Mesendoderm (in vitro differentiated cells): ENCODE measurements around the gene SREBF1.

Source experiments
- DNase-seq: peaks from one replicate; pipeline ENCODE4 v3.0.0; 2013
- H2AK5ac ChIP-seq: 2 replicates; pipeline ENCODE4 v1.6.1; 2013; ENCODE audit warnings: low read length, inconsistent platforms
- H2BK120ac ChIP-seq: 2 replicates; pipeline ENCODE4 v1.6.1; 2013; ENCODE audit warnings: low read depth, mild to moderate bottlenecking, low read length, moderate library complexity, mixed read lengths
- H2BK15ac ChIP-seq: replicated peaks from 2 replicates; pipeline ENCODE4 v1.6.1; 2013; ENCODE audit warnings: low read depth, mild to moderate bottlenecking, moderate library complexity
- H2BK5ac ChIP-seq: 2 replicates; pipeline ENCODE4 v1.6.1; 2013; ENCODE audit warnings: low read length, inconsistent platforms
- H3K18ac ChIP-seq: 2 replicates; pipeline ENCODE4 v1.6.1; 2013; ENCODE audit warnings: mild to moderate bottlenecking, low read length, mixed read lengths
- H3K23ac ChIP-seq: one replicate; pipeline ENCODE4 v1.6.1; 2013; ENCODE audit warnings: low read length
- H3K27ac ChIP-seq: 2 replicates; pipeline ENCODE4 v1.5.1; 2013; ENCODE audit warnings: low read depth, mild to moderate bottlenecking, inconsistent platforms, low read length, moderate library complexity
- H3K27me3 ChIP-seq: 2 replicates; pipeline ENCODE4 v1.6.1; 2013; ENCODE audit warnings: low read length, control low read depth, mild to moderate bottlenecking, inconsistent platforms; ENCODE audit not compliant: insufficient read depth, poor library complexity
- H3K36me3 ChIP-seq: 2 replicates; pipeline ENCODE4 v1.6.1; 2013; ENCODE audit warnings: low read length, inconsistent platforms; ENCODE audit not compliant: control insufficient read depth, insufficient read depth
- H3K4ac ChIP-seq: one replicate; pipeline ENCODE4 v1.6.1; 2013; ENCODE audit warnings: low read depth, mild to moderate bottlenecking, low read length, moderate library complexity
- H3K4me1 ChIP-seq: 2 replicates; pipeline ENCODE4 v1.6.1; 2013; ENCODE audit warnings: low read depth, low read length, inconsistent platforms; ENCODE audit not compliant: control insufficient read depth
- H3K4me2 ChIP-seq: 2 replicates; pipeline ENCODE4 v1.6.1; 2013; ENCODE audit warnings: low read length
- H3K4me3 ChIP-seq: 2 replicates; pipeline ENCODE4 v1.5.1; 2013; ENCODE audit warnings: mild to moderate bottlenecking, low read length
- H3K56ac ChIP-seq: one replicate; pipeline ENCODE4 v1.6.1; 2013; ENCODE audit warnings: low read length
- H3K79me1 ChIP-seq: 2 replicates; pipeline ENCODE4 v1.6.1; 2013; ENCODE audit warnings: low read length, inconsistent platforms
- H3K79me2 ChIP-seq: 2 replicates; pipeline ENCODE4 v1.6.1; 2013; ENCODE audit warnings: mild to moderate bottlenecking, low read length; ENCODE audit not compliant: control insufficient read depth, insufficient read depth
- H3K9ac ChIP-seq: 2 replicates; pipeline ENCODE4 v1.6.1; 2013; ENCODE audit warnings: low read length, inconsistent platforms
- H4K5ac ChIP-seq: one replicate; pipeline ENCODE4 v1.6.1; 2013; ENCODE audit warnings: low read length
- H4K8ac ChIP-seq: one replicate; pipeline ENCODE4 v1.6.1; 2013; ENCODE audit warnings: low read depth, mild to moderate bottlenecking, control low read depth, low read length, moderate library complexity
- WGBS: extraction: QIAGEN DNeasy Blood & Tissue Kit; methylation state at CpG from one replicate; pipeline ENCODE4 v1.1.7; 2013; ENCODE audit warnings: low lambda C conversion rate, missing lambda C conversion rate; ENCODE audit not compliant: insufficient coverage; ENCODE audit errors: extremely low coverage; 5-methylcytosine and 5-hydroxymethylcytosine counted together

SREBF1 gene

GRCh38 chr17:17795296-17795695 lies 41.5 kb downstream of the SREBF1 start:
- no peak overlapping the region for H3K4me3 ChIP-seq
- peaks cover 1% of the 10 kb centered on the region for H3K27me3 ChIP-seq
- no peak overlapping the region for H2BK5ac ChIP-seq
- no peak overlapping the region for H2AK5ac ChIP-seq
- no peak overlapping the region for H3K4me2 ChIP-seq
- no peak overlapping the region for H3K9ac ChIP-seq
- no peak overlapping the region for H4K5ac ChIP-seq
- H3K27ac ChIP-seq, result no peak overlapping the region
- no peaks in the 10 kb centered on the region for H3K79me2 ChIP-seq
- no peak overlapping the region for H2BK120ac ChIP-seq
- H3K18ac ChIP-seq, result no peak overlapping the region
- no peak for DNase-seq
- H2BK15ac ChIP-seq, result no peak overlapping the region
- H3K4me1 ChIP-seq, result peaks cover 3% of the 10 kb centered on the region
- no peak overlapping the region for H3K4ac ChIP-seq
- no peaks in the 10 kb centered on the region for H3K36me3 ChIP-seq
- H3K79me1 ChIP-seq, result no peaks in the 10 kb centered on the region
- no peak overlapping the region for H4K8ac ChIP-seq
- no peak overlapping the region for H3K56ac ChIP-seq
- no CpG with 5 or more reads among the region's 12 CpGs for WGBS
- no peak overlapping the region for H3K23ac ChIP-seq

DNA sequence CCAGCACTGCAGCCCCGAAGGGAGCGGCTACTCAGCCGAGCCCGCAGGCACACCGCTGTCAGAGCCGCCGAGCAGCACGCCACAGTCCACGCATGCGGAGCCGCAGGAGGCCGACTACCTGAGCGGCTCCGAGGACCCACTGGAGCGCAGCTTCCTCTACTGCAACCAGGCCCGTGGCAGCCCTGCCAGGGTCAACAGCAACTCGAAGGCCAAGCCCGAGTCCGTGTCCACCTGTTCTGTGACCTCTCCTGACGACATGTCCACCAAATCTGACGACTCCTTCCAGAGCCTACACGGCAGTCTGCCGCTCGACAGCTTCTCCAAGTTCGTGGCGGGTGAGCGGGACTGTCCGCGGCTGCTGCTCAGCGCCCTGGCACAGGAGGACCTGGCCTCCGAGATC lies 42.4 kb downstream of the SREBF1 start:
- no peak overlapping the region for H3K18ac ChIP-seq
- no peak overlapping the region for H3K27ac ChIP-seq
- no peak overlapping the region for H2BK5ac ChIP-seq
- DNase-seq, result no peak
- no peaks in the 10 kb centered on the region for H3K36me3 ChIP-seq
- WGBS, result no CpG with 5 or more reads among the region's 31 CpGs
- H3K56ac ChIP-seq, result no peak overlapping the region
- H3K79me1 ChIP-seq, result no peaks in the 10 kb centered on the region
- peaks cover 1% of the 10 kb centered on the region for H3K27me3 ChIP-seq
- no peak overlapping the region for H3K4ac ChIP-seq
- no peak overlapping the region for H3K9ac ChIP-seq
- no peak overlapping the region for H2BK15ac ChIP-seq
- peaks cover 3% of the 10 kb centered on the region for H3K4me1 ChIP-seq
- H4K5ac ChIP-seq, result no peak overlapping the region
- no peak overlapping the region for H3K4me2 ChIP-seq
- no peak overlapping the region for H3K4me3 ChIP-seq
- no peak overlapping the region for H3K23ac ChIP-seq
- H3K79me2 ChIP-seq, result no peaks in the 10 kb centered on the region
- no peak overlapping the region for H4K8ac ChIP-seq
- H2AK5ac ChIP-seq, result no peak overlapping the region
- no peak overlapping the region for H2BK120ac ChIP-seq

- no peak overlapping the region for H4K5ac ChIP-seq
- no peaks in the 10 kb centered on the region for H3K79me2 ChIP-seq
- H2BK5ac ChIP-seq, result no peak overlapping the region
- no peak overlapping the region for H2BK120ac ChIP-seq
- peak overlapping the region; percentile 48 for H3K9ac ChIP-seq
- H3K27me3 ChIP-seq, result peaks cover 1% of the 10 kb centered on the region
- H3K4me1 ChIP-seq, result peaks cover 3% of the 10 kb centered on the region
- no peak overlapping the region for H3K18ac ChIP-seq
- H3K4me2 ChIP-seq, result no peak overlapping the region
- no CpG with 5 or more reads among the region's 30 CpGs for WGBS
- H3K56ac ChIP-seq, result no peak overlapping the region
- H3K79me1 ChIP-seq, result no peaks in the 10 kb centered on the region
- no peaks in the 10 kb centered on the region for H3K36me3 ChIP-seq
- DNase-seq, result no peak
- H3K27ac ChIP-seq, result no peak overlapping the region
- no peak overlapping the region for H3K4me3 ChIP-seq
- H4K8ac ChIP-seq, result no peak overlapping the region
- H3K4ac ChIP-seq, result no peak overlapping the region
- no peak overlapping the region for H2AK5ac ChIP-seq
- H3K23ac ChIP-seq, result no peak overlapping the region
- no peak overlapping the region for H2BK15ac ChIP-seq
Observed at GRCh38 chr17:17793378-17794214, 43.2 kb downstream of the SREBF1 start.

DNA sequence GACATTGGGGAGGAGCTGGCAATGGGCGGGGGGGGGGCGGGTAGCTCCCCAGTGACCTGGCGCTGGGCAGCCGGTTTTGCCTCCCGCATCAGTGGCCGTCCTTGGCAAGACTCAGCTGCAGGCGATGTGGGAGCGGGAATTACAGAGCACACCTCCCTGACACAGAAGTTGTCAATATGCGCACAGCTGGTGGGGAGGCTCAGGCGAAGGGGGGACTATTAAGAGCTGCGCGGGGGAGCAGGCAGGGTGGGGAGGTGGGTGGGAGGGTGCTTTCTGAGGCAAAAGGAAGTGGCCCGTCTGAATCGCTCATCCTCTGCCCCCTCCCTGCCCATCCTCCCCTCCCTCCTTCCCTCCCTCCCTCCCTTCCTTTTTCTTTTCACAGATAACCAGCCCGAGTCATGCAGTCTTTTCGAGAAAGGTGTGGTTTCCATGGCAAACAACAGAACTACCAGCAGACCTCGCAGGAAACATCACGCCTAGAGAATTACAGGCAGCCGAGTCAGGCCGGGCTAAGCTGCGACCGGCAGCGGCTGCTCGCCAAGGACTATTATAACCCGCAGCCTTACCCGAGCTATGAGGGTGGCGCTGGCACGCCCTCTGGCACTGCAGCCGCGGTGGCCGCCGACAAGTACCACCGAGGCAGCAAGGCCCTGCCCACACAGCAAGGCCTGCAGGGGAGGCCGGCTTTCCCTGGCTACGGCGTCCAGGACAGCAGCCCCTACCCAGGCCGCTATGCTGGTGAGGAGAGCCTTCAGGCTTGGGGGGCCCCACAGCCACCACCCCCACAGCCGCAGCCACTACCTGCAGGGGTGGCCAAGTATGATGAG lies 44.0 kb downstream of the SREBF1 start:
- H2BK15ac ChIP-seq, result no peak overlapping the region
- peak; percentile 96 for DNase-seq
- no peak overlapping the region for H3K4ac ChIP-seq
- no peak overlapping the region for H4K5ac ChIP-seq
- no peak overlapping the region for H3K27ac ChIP-seq
- H3K4me2 ChIP-seq, result no peak overlapping the region
- WGBS, result no CpG with 5 or more reads among the region's 38 CpGs
- no peaks in the 10 kb centered on the region for H3K36me3 ChIP-seq
- no peak overlapping the region for H4K8ac ChIP-seq
- no peak overlapping the region for H2BK5ac ChIP-seq
- H3K4me1 ChIP-seq, result peaks cover 3% of the 10 kb centered on the region
- no peak overlapping the region for H3K4me3 ChIP-seq
- H3K56ac ChIP-seq, result peak overlapping the region; percentile 67
- H2BK120ac ChIP-seq, result no peak overlapping the region
- peak overlapping the region; percentile 48 for H3K9ac ChIP-seq
- H2AK5ac ChIP-seq, result no peak overlapping the region
- H3K27me3 ChIP-seq, result peaks cover 1% of the 10 kb centered on the region
- H3K23ac ChIP-seq, result no peak overlapping the region
- H3K18ac ChIP-seq, result no peak overlapping the region
- no peaks in the 10 kb centered on the region for H3K79me1 ChIP-seq
- H3K79me2 ChIP-seq, result no peaks in the 10 kb centered on the region

DNA sequence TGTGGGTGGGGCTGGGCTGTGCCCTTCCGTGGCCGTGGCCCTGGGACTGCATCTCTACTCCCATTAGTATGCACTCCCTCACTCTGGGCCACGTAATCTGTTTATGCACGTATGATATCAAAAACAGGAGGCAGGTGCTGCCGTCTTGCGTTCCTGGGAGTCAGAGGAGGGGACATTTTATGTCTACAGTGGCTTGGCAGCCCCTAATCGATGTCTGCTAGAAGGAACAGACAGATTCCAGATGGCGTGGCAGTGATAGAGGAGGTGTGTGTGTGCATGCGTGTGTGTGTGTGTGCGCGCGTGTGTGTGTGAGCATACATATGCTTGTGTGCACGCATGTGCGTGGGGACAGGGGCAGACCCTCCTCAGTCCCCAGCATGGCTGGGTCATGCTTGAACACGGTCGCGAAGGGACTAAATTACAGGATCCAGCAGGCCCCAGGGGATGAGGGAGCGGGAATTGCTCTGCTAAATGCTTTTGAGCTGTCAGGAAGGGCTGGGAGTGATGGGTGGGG lies 44.7 kb downstream of the SREBF1 start:
- H3K36me3 ChIP-seq, result no peaks in the 10 kb centered on the region
- H3K18ac ChIP-seq, result no peak overlapping the region
- H3K56ac ChIP-seq, result no peak overlapping the region
- no peak overlapping the region for H3K4me3 ChIP-seq
- peaks cover 1% of the 10 kb centered on the region for H3K27me3 ChIP-seq
- H3K79me1 ChIP-seq, result no peaks in the 10 kb centered on the region
- no peak overlapping the region for H3K4me2 ChIP-seq
- no peak overlapping the region for H2BK120ac ChIP-seq
- no peak overlapping the region for H3K27ac ChIP-seq
- H3K4me1 ChIP-seq, result peaks cover 3% of the 10 kb centered on the region
- WGBS, result no CpG with 5 or more reads among the region's 18 CpGs
- H3K23ac ChIP-seq, result no peak overlapping the region
- H4K8ac ChIP-seq, result no peak overlapping the region
- no peak for DNase-seq
- H4K5ac ChIP-seq, result no peak overlapping the region
- H2BK15ac ChIP-seq, result no peak overlapping the region
- no peak overlapping the region for H3K4ac ChIP-seq
- H2BK5ac ChIP-seq, result no peak overlapping the region
- H3K79me2 ChIP-seq, result no peaks in the 10 kb centered on the region
- no peak overlapping the region for H2AK5ac ChIP-seq
- no peak overlapping the region for H3K9ac ChIP-seq
